UCSD-AML1 (cell line): ENCODE measurements around the gene MRM2.

Source experiments
- DNase-seq: peaks from one replicate; lab custom pipeline; 2025; ENCODE audit not compliant: unreplicated experiment; lab: John Stamatoyannopoulos, UW

MRM2 gene

GRCh38 chr7:2224934-2225333 lies 17.1 kb downstream of the MRM2 start:
- DNase-seq: no peak

GRCh38 chr7:2224491-2224928 lies 17.5 kb downstream of the MRM2 start:
- no peak for DNase-seq

- no peak for DNase-seq
These were observed 18.7 kb downstream of the MRM2 start for GRCh38 chr7:2223321-2223720.

- DNase-seq: no peak
These were observed 19.5 kb downstream of the MRM2 start for GRCh38 chr7:2222516-2222915.

- no peak for DNase-seq
These were observed 21.1 kb downstream of the MRM2 start for GRCh38 chr7:2220954-2221353.

GRCh38 chr7:2220506-2220905 lies 21.5 kb downstream of the MRM2 start:
- DNase-seq: no peak

- DNase-seq: no peak
These were observed 22.0 kb downstream of the MRM2 start for GRCh38 chr7:2220030-2220429.

- no peak for DNase-seq
These were observed 22.4 kb downstream of the MRM2 start for GRCh38 chr7:2219606-2220005.

- DNase-seq: no peak
These were observed 22.9 kb downstream of the MRM2 start for GRCh38 chr7:2219136-2219535.

GRCh38 chr7:2218444-2218785 lies 23.6 kb downstream of the MRM2 start:
- no peak for DNase-seq

- no peak for DNase-seq
These were observed 24.1 kb downstream of the MRM2 start for GRCh38 chr7:2217716-2218443.

GRCh38 chr7:2217206-2217605 lies 24.8 kb downstream of the MRM2 start:
- DNase-seq: no peak

- no peak for DNase-seq
These were observed 26.2 kb downstream of the MRM2 start for GRCh38 chr7:2215851-2216250.

GRCh38 chr7:2214636-2215035 lies 27.4 kb downstream of the MRM2 start:
- no peak for DNase-seq

- DNase-seq: no peak
These were observed 28.3 kb downstream of the MRM2 start for GRCh38 chr7:2213551-2214215.

- no peak for DNase-seq
These were observed 29.1 kb downstream of the MRM2 start for GRCh38 chr7:2212906-2213305.

GRCh38 chr7:2211926-2212325 lies 30.1 kb downstream of the MRM2 start:
- no peak for DNase-seq

GRCh38 chr7:2211259-2211880 lies 30.6 kb downstream of the MRM2 start:
- no peak for DNase-seq

GRCh38 chr7:2210551-2211258 lies 31.3 kb downstream of the MRM2 start:
- no peak for DNase-seq

- DNase-seq: no peak
These were observed 32.1 kb downstream of the MRM2 start for GRCh38 chr7:2209961-2210323.

GRCh38 chr7:2209146-2209960 lies 32.7 kb downstream of the MRM2 start:
- peak; percentile 33 for DNase-seq
